Measurements from ENCODE around the gene MYT1. TPM values are rescaled to one million over a fixed set of nuclear protein-coding genes. Genes with fewer than 3 reads are reported as not detected.

The MYT1 gene
- total RNA-seq, 4 donors from 2014 or later, result not detected

DNA sequence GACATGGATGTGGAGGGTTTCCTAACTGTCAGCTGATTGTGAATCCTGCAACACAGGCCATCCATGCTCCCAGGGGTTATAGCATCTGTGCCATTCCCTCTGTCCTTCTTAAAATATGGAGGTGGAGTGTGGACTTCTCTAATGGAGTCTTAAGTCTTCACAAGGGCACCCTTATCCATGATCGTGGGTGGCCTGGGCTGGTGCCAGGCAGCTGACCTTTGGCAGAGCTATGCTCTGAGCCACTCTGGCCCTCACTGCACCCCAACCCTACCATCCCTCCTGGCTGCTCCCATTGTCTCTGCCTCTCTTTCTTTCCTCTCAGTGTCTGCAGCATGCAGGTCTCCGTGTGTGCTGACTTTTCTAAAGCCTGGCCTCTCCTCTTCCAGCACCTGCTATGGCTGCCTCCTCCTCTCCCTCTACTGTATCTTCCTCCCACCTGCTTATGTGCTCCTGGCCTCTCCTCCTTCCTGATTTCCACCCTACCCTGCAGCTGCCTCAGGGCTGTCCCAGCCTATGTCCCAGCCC lies 80.1 kb downstream of the MYT1 start:
- Histone ChIP-seq H3K9me3 (no peaks in the 10 kb centered on the region), H3K36me3 (no peaks in the 10 kb centered on the region), H3K4me1 (no peaks in the 10 kb centered on the region), H3K27ac (no peak overlapping the region), H3K4me3 (no peak overlapping the region), H3K27me3 (peaks cover 0 to 7% of the 10 kb centered on the region in 2 donors)
- no peak for TF ChIP-seq POLR2A (IDR thresholded peaks at IDR 0.05)
- TF ChIP-seq EP300 (IDR thresholded peaks at IDR 0.05), result no peak
- no peak for TF ChIP-seq CTCF (IDR thresholded peaks at IDR 0.05)
- 32 to 56% methylated on average over 2 of the region's 2 CpGs for WGBS, 2 donors
- DNase-seq (ENCODE audit: low spot score in 2 of 2), result no peak

GRCh38 chr20:64244870-64245603 lies 80.8 kb downstream of the MYT1 start:
- Histone ChIP-seq H3K4me3 (no peak overlapping the region), H3K36me3 (no peaks in the 10 kb centered on the region), H3K4me1 (no peaks in the 10 kb centered on the region), H3K27ac (no peak overlapping the region), H3K9me3 (no peaks in the 10 kb centered on the region), H3K27me3 (peaks cover 0 to 7% of the 10 kb centered on the region in 2 donors)
- DNase-seq (ENCODE audit: low spot score in 2 of 2), result no peak
- WGBS, 2 donors, result 65 to 83% methylated on average over 4 to 5 of the region's 8 CpGs
- TF ChIP-seq EP300 (IDR thresholded peaks at IDR 0.05), result no peak
- no peak for TF ChIP-seq CTCF (IDR thresholded peaks at IDR 0.05)
- TF ChIP-seq POLR2A (IDR thresholded peaks at IDR 0.05), result no peak

DNA sequence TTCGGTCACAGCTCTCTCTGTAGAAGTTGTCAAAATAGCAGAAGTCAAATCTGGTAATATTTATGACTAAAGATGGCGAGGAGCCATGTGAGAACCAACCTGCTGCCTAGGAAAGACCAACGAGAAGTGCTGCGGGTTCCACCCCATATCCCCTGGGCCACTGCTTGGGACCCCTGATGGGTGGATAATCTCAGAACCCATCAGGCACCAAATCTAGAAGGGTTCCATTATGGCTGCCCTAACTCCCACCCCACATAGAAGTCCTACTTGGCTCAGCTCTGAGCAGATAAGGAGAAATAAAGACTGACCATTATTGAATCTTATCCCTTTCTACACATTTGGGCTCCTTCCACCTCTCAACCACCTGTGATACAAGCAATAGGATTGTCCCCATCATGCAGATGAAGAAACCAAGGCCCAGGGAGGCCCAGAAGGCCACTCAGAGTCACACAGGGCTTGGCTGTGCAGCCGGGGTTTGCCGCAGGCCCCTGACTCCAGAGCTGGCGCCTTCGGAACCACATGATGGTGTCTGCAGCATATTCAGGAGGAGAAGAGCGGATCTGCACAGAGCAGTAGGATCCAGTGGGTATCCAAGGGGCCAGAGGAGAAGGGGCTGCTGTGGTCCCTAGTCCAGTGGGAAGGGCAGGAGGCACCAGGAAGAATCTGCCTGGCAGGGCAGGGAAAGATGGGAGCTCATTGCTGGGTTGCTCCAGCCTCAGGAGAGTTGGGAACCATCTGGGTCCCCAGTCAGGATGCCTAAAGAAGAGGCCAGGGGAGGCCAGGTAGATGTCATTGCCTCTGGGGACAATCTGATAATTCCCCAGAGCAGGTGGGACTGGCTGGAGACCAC lies 81.7 kb downstream of the MYT1 start:
- no peak for DNase-seq (ENCODE audit: low spot score in 2 of 2)
- no peaks in the 10 kb centered on the region for H3K9me3 ChIP-seq
- 89 to 91% methylated on average over 9 of the region's 9 CpGs for WGBS, 2 donors
- peaks cover 0 to 10% of the 10 kb centered on the region in 2 donors for H3K27me3 ChIP-seq
- H3K4me3 ChIP-seq, result no peak overlapping the region
- TF ChIP-seq EP300 (IDR thresholded peaks at IDR 0.05) (no peak), CTCF (IDR thresholded peaks at IDR 0.05) (no peak), POLR2A (IDR thresholded peaks at IDR 0.05) (no peak)
- no peak overlapping the region for H3K27ac ChIP-seq
- H3K36me3 ChIP-seq, result no peaks in the 10 kb centered on the region
- H3K4me1 ChIP-seq, result no peaks in the 10 kb centered on the region

DNA sequence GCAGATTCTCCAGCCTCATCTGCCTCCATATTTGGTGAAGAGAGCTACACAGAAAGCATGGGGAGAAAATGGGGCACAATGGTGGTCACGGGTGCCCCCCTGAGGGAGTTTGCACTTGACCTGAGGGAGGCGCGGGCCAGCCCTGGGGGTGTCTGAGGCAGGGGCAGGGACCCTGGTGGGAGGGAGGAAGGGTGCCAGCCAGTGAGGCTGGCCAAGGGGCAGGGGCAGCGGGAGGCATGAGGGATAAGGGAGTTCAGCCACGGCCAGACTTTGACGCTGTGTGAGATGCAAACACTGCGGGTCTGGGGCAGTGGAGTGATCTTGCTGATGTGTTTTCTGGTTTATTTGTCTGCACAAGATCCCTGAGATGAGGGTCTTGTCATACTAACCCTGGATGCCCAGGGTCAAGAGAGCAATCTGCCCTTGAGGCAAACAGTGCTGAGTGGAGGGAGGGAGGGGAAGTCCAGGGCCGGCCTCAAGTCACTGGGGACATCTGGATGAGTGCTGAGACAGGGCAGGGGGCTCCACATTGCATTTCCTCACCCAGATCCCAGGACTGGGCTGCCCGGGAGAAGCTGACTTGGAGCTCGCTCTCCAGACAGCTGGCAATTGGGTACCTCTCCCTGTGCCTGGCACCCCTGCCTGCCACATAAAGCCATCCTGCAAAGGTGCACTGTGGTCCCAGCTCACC lies 82.5 kb downstream of the MYT1 start:
- Histone ChIP-seq H3K27me3 (peaks cover 0 to 12% of the 10 kb centered on the region in 2 donors), H3K4me1 (no peaks in the 10 kb centered on the region), H3K36me3 (no peaks in the 10 kb centered on the region), H3K4me3 (no peak overlapping the region), H3K27ac (no peak overlapping the region), H3K9me3 (no peaks in the 10 kb centered on the region)
- WGBS, 2 donors, result 73 to 74% methylated on average over 10 of the region's 10 CpGs
- DNase-seq (ENCODE audit: low spot score in 2 of 2), result no peak
- no peak for TF ChIP-seq EP300 (IDR thresholded peaks at IDR 0.05)
- TF ChIP-seq CTCF (IDR thresholded peaks at IDR 0.05), result no peak
- TF ChIP-seq POLR2A (IDR thresholded peaks at IDR 0.05), result no peak

Data from tibial nerve (tissue), 4 donors.